Measurements from ENCODE around the gene NHSL2. TPM values are rescaled to one million over a fixed set of nuclear protein-coding genes. Genes with fewer than 3 reads are reported as not detected.
"Not testable (repeated sequence)": the region's sequence is repeated elsewhere in the genome, so short reads cannot be mapped to it uniquely, and the experiment has no call there.

Gene NHSL2
- total RNA-seq, 1 experiment from 2014 or later, result 0.07 TPM

DNA sequence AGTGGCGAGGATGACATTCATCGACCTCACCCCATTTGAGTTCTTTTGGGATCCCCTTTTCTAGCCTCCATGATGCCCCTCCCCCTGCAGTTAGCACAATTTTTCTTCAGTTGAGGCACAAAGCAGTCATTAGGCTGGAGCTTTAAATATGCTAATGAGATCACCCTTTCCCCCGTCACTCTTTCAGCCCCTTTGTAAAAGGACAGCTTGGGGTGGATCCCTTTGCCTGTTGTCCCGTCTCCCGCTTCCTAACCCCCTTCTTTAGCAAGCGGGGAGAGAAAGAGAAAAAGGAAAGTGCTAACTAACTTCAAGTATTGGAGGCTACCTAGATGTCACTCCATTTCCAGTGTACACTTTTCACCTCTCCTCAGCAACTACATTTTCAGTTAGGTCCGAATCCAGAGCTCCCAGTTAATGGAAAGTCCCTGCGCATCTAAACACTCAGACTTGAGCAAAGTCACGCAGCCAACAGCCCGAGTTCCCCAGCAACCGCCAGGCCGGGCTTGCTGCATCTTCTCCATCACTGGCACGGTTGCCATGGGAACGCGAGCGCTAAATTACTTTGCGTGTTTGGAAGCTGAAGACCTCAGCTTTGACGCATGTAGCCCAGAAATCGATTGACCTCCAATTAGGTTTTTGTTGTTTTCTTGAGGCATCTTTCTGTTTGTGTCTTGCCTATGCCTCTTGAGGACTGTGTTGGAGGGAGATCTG lies 144.3 kb downstream of the NHSL2 start:
- H3K79me2 ChIP-seq (ENCODE audit: low read length), result no peaks in the 10 kb centered on the region
- intact Hi-C loops (cut with micrococcal nuclease), result no loop called here
- H3K27ac ChIP-seq (ENCODE audit: low read length), result no peak overlapping the region
- ChIA-PET POLR2A (ENCODE audit: unreplicated experiment) (no interaction called here), CTCF (no interaction called here)
- no peaks in the 10 kb centered on the region for H3K4me1 ChIP-seq (ENCODE audit: insufficient read depth, low read length)
- H3K4me3 ChIP-seq (ENCODE audit: low read length), result no peak overlapping the region
- no peaks in the 10 kb centered on the region for H3K9me3 ChIP-seq (ENCODE audit: low read length)
- no peak for DNase-seq
- TF ChIP-seq CTCF (conservative IDR thresholded peaks at IDR 0.05; ENCODE audit: low read depth, low read length) (no peak), EZH2 (IDR thresholded peaks at IDR 0.05; ENCODE audit: low read length, unreplicated experiment) (no peak), EZH2phosphoT487 (IDR thresholded peaks at IDR 0.05; ENCODE audit: borderline replicate concordance, low read length) (no peak)
- H3K27me3 ChIP-seq (ENCODE audit: low read length), result peaks cover 11% of the 10 kb centered on the region
- no peak overlapping the region for H3K4me2 ChIP-seq (ENCODE audit: low read length)
- no peaks in the 10 kb centered on the region for H3F3A ChIP-seq (ENCODE audit: low read length, unreplicated experiment)
- H2AFZ ChIP-seq (ENCODE audit: low read length), result no peak overlapping the region
- no peaks in the 10 kb centered on the region for H4K20me1 ChIP-seq (ENCODE audit: low read length)
- BruUV-seq (replicated peaks), result no TSS peak
- H3K9ac ChIP-seq (ENCODE audit: low read length), result no peak overlapping the region
- no peak for ATAC-seq
- H3K9me2 ChIP-seq (replicated peaks; ENCODE audit: low read length), result no peaks in the 10 kb centered on the region
- no peaks in the 10 kb centered on the region for H3K36me3 ChIP-seq (ENCODE audit: low read depth, low read length)

DNA sequence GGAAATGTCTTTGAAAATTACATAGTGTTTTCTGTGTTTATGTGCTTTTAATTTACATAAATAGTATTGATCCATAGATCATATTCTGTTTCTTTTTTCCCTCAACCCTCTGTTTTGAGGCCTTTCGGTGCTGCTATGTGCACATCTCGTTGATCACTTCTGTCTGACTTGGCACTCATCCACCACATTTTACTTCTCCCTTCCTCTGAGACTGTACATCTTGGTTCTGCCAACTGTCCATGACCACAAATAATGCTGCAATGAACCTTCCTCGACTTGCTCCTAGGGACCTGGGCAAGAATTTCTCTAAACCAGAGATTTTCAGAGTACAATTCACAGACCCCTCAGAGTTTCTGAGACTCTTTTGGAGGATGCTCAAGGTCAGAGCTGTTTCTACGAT lies 146.7 kb downstream of the NHSL2 start:
- Histone ChIP-seq H3K9ac (ENCODE audit: low read length) (no peak overlapping the region), H2AFZ (ENCODE audit: low read length) (no peak overlapping the region), H3F3A (ENCODE audit: low read length, unreplicated experiment) (no peaks in the 10 kb centered on the region), H3K9me2 (replicated peaks; ENCODE audit: low read length) (no peaks in the 10 kb centered on the region), H3K4me1 (ENCODE audit: insufficient read depth, low read length) (no peaks in the 10 kb centered on the region), H3K79me2 (ENCODE audit: low read length) (no peaks in the 10 kb centered on the region), H3K9me3 (ENCODE audit: low read length) (no peaks in the 10 kb centered on the region), H3K27ac (ENCODE audit: low read length) (no peak overlapping the region), H3K4me2 (ENCODE audit: low read length) (no peak overlapping the region), H3K36me3 (ENCODE audit: low read depth, low read length) (no peaks in the 10 kb centered on the region), H4K20me1 (ENCODE audit: low read length) (no peaks in the 10 kb centered on the region), H3K27me3 (ENCODE audit: low read length) (peaks cover 11% of the 10 kb centered on the region), H3K4me3 (ENCODE audit: low read length) (no peak overlapping the region)
- POLR2A ChIA-PET (ENCODE audit: unreplicated experiment), result no interaction called here
- intact Hi-C loops (cut with micrococcal nuclease), result no loop called here
- CTCF ChIA-PET, result no interaction called here
- DNase-seq, result no peak
- TF ChIP-seq CTCF (conservative IDR thresholded peaks at IDR 0.05; ENCODE audit: low read depth, low read length), result no peak
- TF ChIP-seq EZH2 (IDR thresholded peaks at IDR 0.05; ENCODE audit: low read length, unreplicated experiment), result no peak
- no peak for TF ChIP-seq EZH2phosphoT487 (IDR thresholded peaks at IDR 0.05; ENCODE audit: borderline replicate concordance, low read length)
- BruUV-seq (replicated peaks), result no TSS peak
- no peak for ATAC-seq

GRCh38 chrX:72057849-72058248 lies 147.2 kb downstream of the NHSL2 start:
- POLR2A ChIA-PET (ENCODE audit: unreplicated experiment), result no interaction called here
- Histone ChIP-seq H3K79me2 (ENCODE audit: low read length) (no peaks in the 10 kb centered on the region), H3F3A (ENCODE audit: low read length, unreplicated experiment) (no peaks in the 10 kb centered on the region), H3K4me1 (ENCODE audit: insufficient read depth, low read length) (no peaks in the 10 kb centered on the region), H4K20me1 (ENCODE audit: low read length) (no peaks in the 10 kb centered on the region), H3K9me3 (ENCODE audit: low read length) (no peaks in the 10 kb centered on the region), H3K4me2 (ENCODE audit: low read length) (no peak overlapping the region), H3K36me3 (ENCODE audit: low read depth, low read length) (no peaks in the 10 kb centered on the region), H3K27ac (ENCODE audit: low read length) (no peak overlapping the region), H3K4me3 (ENCODE audit: low read length) (no peak overlapping the region), H3K27me3 (ENCODE audit: low read length) (peaks cover 11% of the 10 kb centered on the region), H3K9ac (ENCODE audit: low read length) (no peak overlapping the region), H3K9me2 (replicated peaks; ENCODE audit: low read length) (no peaks in the 10 kb centered on the region), H2AFZ (ENCODE audit: low read length) (no peak overlapping the region)
- intact Hi-C loops (cut with micrococcal nuclease), result no loop called here
- ATAC-seq, result no peak
- TF ChIP-seq EZH2phosphoT487 (IDR thresholded peaks at IDR 0.05; ENCODE audit: borderline replicate concordance, low read length) (no peak), CTCF (conservative IDR thresholded peaks at IDR 0.05; ENCODE audit: low read depth, low read length) (no peak), EZH2 (IDR thresholded peaks at IDR 0.05; ENCODE audit: low read length, unreplicated experiment) (no peak)
- CTCF ChIA-PET, result no interaction called here
- no peak for DNase-seq
- BruUV-seq (replicated peaks), result no TSS peak

- CTCF ChIA-PET; H3K27ac ChIP-seq (ENCODE audit: low read length); H4K20me1 ChIP-seq (ENCODE audit: low read length); H3K9ac ChIP-seq (ENCODE audit: low read length); H3K79me2 ChIP-seq (ENCODE audit: low read length); H3K36me3 ChIP-seq (ENCODE audit: low read depth, low read length); H3K4me3 ChIP-seq (ENCODE audit: low read length); H3K4me1 ChIP-seq (ENCODE audit: insufficient read depth, low read length); H3K9me3 ChIP-seq (ENCODE audit: low read length); BruUV-seq (replicated peaks); H3F3A ChIP-seq (ENCODE audit: low read length, unreplicated experiment); H3K4me2 ChIP-seq (ENCODE audit: low read length); H3K9me2 ChIP-seq (replicated peaks; ENCODE audit: low read length); POLR2A ChIA-PET (ENCODE audit: unreplicated experiment); DNase-seq; intact Hi-C loops (cut with micrococcal nuclease); H2AFZ ChIP-seq (ENCODE audit: low read length); ATAC-seq: not testable (repeated sequence)
- H3K27me3 ChIP-seq (ENCODE audit: low read length), result peaks cover 11% of the 10 kb centered on the region
These were observed 147.7 kb downstream of the NHSL2 start for GRCh38 chrX:72058346-72058745.
